ENCODE results near the gene NNT.
A peak's percentile ranks its signal among the peaks of the same experiment; 100 is the strongest.

The NNT gene

DNA sequence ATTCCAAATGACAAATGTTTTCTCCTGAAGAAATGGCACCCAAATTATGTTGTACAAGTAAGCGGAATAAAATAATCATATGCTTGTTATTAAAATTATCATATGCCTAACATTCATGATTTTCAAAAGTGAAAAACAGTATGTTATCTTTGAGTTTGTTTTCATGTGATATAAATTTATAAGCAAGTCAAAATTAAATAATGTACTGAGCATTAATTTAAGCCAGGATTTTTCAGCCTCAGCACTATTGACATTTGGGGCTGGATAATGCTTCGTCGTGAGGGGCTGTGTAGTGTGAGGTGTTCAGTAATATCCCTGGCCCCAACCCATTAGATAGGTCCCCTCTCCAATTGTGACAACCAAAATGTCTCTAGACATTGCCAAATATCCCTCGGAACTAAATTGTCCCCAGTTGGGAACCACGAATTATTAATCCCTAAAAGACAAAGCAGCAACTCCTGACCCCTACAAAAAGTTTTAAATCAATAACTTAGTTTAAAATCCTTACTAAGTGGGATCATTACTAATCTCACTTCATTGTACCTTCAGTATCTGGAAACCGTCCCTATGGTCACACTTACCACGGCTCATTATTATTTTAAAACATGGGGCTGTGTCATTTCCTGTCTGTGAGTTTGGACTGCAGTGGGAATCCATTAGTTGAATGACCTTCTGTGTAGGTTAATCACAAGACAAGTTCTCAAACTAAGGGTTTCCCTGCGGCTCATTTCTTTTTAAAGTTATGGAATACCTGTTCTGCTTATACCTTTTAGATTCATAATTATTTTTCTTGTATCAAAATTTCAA lies 1.3 kb upstream of the NNT start:
- DNase-seq (ENCODE audit: low spot score in 2 of 2) (no peak), ATAC-seq (ENCODE audit: low read depth) (no peak)
- H3K27ac Mint-ChIP-seq, result peak overlapping the region; percentile 87

DNA sequence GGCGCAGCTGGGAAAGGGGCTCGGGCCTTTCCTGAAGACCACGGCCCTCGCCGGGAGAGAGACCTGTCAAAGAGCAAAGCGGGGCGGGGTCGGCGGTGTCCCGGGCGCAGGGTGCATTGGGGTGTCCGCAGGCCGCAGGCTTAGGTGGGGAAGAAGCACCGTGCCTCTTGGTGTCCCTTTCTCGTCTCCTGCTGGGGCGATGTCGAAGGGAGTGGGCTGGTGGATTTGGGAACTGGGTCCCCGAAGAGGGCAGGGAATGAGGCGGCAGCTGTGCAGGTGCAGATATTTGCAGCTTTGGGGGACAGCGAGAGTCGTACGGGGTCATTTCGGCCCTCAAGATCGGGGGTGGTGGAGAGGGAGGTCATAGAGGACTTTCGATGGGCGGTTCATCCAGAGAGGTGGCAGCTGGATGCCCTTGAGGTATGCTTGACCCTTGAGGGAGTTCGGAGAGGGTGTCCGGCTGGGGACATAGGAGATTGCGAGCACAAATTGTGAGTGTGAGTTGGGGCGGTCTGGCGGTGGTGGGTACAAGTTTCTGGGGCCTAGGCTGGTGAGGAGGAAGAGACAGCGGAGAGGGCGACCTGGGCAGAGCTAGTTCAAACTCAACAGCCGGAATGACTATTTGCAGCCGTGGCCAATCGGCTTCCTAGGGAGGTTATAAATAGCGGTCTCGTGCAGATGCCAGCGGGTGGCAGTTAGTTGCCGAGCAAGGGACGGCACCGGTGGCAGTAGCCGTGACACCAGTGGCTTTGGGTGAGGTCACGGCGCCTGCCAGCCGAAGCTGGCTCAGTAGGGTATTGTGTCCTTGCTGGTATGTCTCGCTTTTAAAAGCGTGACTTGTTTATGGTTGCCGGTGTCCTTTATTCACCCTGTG lies 601 bp downstream of the NNT start:
- Mint-ChIP-seq H3K27ac (peak overlapping the region; percentile 87), H3K36me3 (peaks cover 14% of the 10 kb centered on the region), H3K9me3 (no peaks in the 10 kb centered on the region), H3K4me3 (peak overlapping the region; percentile 84), H3K27me3 (no peaks in the 10 kb centered on the region), H3K4me1 (peaks cover 27% of the 10 kb centered on the region)
- peak; percentile 74 for ATAC-seq (ENCODE audit: low read depth)
- DNase-seq (ENCODE audit: low spot score in 2 of 2), result peak; percentile 54 to 68

More for the DNA sequence above, 1.3 kb upstream of the NNT start:
- Mint-ChIP-seq H3K36me3 (peaks cover 12% of the 10 kb centered on the region), H3K4me1 (peaks cover 25% of the 10 kb centered on the region), H3K4me3 (peak overlapping the region; percentile 84), H3K27me3 (no peaks in the 10 kb centered on the region), H3K9me3 (no peaks in the 10 kb centered on the region)

DNA sequence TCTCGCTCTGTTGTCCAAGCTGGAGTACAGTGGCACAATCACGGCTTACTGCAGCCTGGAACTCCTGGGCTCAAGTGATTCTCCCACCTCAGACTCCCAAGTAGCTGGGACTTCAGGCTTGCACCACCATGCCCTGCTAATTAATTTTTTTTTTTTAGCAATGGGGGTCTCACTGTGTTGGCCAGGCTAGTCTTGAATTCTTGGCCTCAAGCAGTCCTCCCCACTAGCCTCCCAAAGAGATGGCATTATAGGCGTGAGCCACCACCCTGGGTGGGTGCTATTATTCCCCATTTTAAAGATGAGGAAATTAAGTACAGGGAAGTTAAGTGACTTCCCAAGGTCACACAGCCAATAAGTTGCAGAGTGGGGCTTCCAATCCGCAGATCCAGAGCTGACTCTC lies 1.7 kb downstream of the NNT start:
- Mint-ChIP-seq H3K9me3 (no peaks in the 10 kb centered on the region), H3K36me3 (peaks cover 18% of the 10 kb centered on the region), H3K4me3 (no peak overlapping the region), H3K27ac (peak overlapping the region; percentile 87), H3K4me1 (peaks cover 30% of the 10 kb centered on the region), H3K27me3 (no peaks in the 10 kb centered on the region)
- DNase-seq (ENCODE audit: low spot score in 2 of 2) (no peak), ATAC-seq (ENCODE audit: low read depth) (no peak)

DNA sequence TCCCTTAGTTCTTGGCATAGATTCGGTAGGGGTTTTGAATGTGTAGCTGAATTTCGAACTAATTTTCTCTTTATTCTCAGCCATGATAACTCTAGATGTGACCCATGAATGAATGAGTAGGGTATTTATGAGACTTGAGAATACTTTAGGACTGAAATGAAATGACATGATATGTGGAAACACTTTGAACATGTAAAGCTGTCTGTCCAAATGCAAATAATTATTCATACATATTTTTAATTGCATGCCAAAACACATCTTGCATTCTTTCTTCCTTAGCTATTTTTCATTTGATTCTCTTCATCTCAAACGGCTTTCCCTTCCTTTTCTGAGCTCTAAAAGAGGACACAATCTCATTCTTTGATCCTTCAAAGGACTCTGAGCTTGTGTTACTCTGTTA lies 3.4 kb downstream of the NNT start:
- DNase-seq (ENCODE audit: low spot score in 2 of 2) (no peak), ATAC-seq (ENCODE audit: low read depth) (no peak)
- Mint-ChIP-seq H3K27me3 (no peaks in the 10 kb centered on the region), H3K9me3 (no peaks in the 10 kb centered on the region), H3K4me3 (no peak overlapping the region), H3K36me3 (peaks cover 28% of the 10 kb centered on the region), H3K4me1 (peaks cover 32% of the 10 kb centered on the region), H3K27ac (no peak overlapping the region)

DNA sequence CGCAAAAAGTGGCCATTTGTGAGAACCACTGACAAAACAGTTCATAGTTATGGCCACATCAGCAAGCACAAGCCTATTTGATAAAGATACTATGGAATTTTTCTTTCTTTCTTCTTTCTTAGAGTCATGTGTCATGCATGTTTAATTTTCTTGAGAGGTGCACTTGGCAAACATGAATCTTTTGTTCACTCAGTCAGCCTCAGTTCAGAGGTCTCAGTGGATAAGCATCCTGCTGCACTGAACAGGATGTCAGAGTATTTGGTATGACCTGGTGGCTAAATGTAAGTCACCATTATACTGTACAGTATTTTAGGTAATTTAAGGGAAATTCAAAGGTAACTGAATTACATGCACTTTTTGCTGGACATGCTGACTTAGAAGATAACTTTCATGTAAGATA lies 5.4 kb downstream of the NNT start:
- no peaks in the 10 kb centered on the region for H3K9me3 Mint-ChIP-seq
- no peak for ATAC-seq (ENCODE audit: low read depth)
- peaks cover 27% of the 10 kb centered on the region for H3K4me1 Mint-ChIP-seq
- peaks cover 36% of the 10 kb centered on the region for H3K36me3 Mint-ChIP-seq
- no peaks in the 10 kb centered on the region for H3K27me3 Mint-ChIP-seq
- H3K27ac Mint-ChIP-seq, result no peak overlapping the region
- H3K4me3 Mint-ChIP-seq, result no peak overlapping the region
- DNase-seq (ENCODE audit: low spot score in 2 of 2), result no peak

DNA sequence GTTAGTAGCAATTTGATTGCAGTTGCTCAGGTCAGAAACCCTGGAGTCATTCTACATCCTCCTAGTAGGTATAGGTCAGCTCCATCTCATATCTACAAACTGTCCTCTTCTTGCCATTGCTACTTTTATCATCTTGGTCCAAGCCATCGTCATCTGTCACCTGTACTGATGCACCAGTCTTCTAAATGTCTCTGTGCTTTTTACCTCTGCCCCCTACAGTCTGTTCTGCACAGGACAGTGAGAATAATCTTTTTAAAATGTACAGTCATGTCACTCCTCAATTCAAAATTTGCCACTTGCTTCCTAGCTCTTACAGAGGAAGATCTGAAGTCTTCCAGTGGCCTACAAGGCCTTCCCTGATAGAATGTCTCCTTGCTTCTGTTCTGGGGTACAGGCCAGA lies 6.8 kb downstream of the NNT start:
- Mint-ChIP-seq H3K4me1 (peaks cover 17% of the 10 kb centered on the region), H3K36me3 (peaks cover 36% of the 10 kb centered on the region), H3K9me3 (no peaks in the 10 kb centered on the region), H3K27ac (no peak overlapping the region), H3K27me3 (no peaks in the 10 kb centered on the region), H3K4me3 (no peak overlapping the region)
- DNase-seq (ENCODE audit: low spot score in 2 of 2) (no peak), ATAC-seq (ENCODE audit: low read depth) (peak; percentile 53)

DNA sequence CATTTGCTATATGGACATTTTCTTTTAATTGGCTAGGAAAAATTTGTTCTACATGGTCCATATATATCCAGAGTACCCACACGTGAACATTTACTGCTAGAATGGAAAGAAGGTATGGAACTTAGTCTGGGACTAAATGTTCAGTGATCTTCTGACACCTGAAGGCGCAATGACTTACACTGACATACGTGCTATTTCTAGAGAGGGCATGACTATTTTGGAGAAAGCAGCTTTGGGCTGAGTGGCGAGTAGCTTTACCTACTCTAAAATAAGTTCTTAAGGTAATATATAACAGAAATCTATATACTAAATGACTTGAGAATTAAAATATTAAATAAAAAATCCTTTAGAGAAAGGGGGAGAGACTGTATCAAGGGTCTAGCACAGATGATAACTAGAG lies 10.4 kb downstream of the NNT start:
- Mint-ChIP-seq H3K36me3 (peaks cover 26% of the 10 kb centered on the region), H3K4me1 (peaks cover 9% of the 10 kb centered on the region), H3K9me3 (no peaks in the 10 kb centered on the region), H3K4me3 (no peak overlapping the region), H3K27me3 (no peaks in the 10 kb centered on the region), H3K27ac (no peak overlapping the region)
- DNase-seq (ENCODE audit: low spot score in 2 of 2), result no peak
- no peak for ATAC-seq (ENCODE audit: low read depth)

DNA sequence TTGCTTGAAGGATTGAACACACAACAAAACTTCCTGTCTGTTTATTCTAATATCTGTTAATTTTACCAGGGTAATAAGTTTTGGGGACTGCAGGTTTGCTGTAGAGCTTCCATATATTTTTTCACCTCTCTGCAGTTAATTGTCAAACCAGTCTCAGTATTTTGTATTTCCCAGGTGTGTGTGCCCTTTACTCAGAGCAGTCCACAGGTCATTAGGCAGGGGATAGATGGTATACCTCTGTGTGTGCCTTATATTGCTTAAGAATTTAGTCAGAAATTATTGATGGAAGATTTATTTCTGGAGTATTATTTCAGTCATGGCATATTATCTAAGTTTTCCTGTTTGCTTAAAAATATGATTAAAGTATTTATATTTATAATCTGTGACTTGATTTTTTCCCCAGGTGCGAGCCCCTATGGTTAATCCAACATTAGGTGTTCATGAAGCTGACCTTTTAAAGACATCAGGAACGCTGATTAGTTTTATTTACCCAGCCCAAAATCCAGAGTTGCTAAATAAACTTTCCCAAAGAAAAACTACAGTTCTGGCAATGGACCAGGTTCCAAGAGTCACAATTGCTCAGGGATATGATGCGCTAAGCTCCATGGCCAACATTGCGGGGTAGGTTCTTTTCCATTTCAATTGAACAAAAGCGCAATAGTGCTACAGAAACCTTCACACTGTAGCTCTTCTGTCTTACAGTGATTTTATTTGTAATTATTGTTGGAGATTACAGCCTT lies 12.6 kb downstream of the NNT start:
- peaks cover 17% of the 10 kb centered on the region for H3K36me3 Mint-ChIP-seq
- no peaks in the 10 kb centered on the region for H3K27me3 Mint-ChIP-seq
- H3K27ac Mint-ChIP-seq, result no peak overlapping the region
- no peaks in the 10 kb centered on the region for H3K9me3 Mint-ChIP-seq
- DNase-seq (ENCODE audit: low spot score in 2 of 2), result no peak
- ATAC-seq (ENCODE audit: low read depth), result no peak
- no peak overlapping the region for H3K4me3 Mint-ChIP-seq
- H3K4me1 Mint-ChIP-seq, result peaks cover 2% of the 10 kb centered on the region

DNA sequence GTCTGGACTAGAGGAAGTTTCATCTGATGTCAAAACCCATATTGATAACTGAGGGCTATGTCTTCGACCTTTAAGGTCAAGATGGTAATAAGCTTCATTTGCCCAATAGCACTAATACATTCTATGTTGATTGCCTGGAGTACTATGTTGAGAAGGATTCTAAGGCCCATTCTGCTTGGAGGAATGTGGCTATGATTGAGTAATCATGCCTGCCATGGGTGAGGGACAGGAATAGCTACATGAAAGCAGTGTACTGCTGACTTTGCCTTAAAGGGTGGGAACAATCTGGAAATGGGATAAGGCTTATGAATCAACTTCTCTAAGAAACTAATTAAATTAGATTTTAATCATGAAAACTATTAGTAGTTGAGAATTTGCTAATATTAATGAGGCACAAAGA lies 13.6 kb downstream of the NNT start:
- no peak for DNase-seq (ENCODE audit: low spot score in 2 of 2)
- Mint-ChIP-seq H3K4me1 (no peaks in the 10 kb centered on the region), H3K4me3 (no peak overlapping the region), H3K36me3 (peaks cover 15% of the 10 kb centered on the region), H3K27me3 (no peaks in the 10 kb centered on the region), H3K27ac (no peak overlapping the region), H3K9me3 (no peaks in the 10 kb centered on the region)
- ATAC-seq (ENCODE audit: low read depth), result no peak

DNA sequence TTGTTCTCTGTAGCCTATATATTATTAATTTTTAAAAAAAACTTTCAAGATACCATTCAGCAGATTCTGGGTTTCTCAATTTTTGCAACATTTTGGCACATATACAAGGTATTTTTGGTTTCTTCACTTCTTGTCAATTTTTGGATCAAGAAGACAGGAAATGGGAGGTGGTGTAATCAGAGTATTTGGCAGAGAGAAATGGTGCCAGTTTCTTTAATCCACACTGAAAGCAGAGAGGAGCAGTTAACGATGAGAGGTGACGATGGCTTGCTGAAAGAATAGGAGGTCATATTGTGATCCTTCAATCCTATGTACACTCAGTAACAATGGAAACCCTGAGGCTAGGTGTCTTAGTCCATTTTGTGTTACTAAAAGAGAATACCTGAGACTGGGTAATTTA lies 16.4 kb downstream of the NNT start:
- DNase-seq (ENCODE audit: low spot score in 2 of 2) (no peak), ATAC-seq (ENCODE audit: low read depth) (no peak)
- Mint-ChIP-seq H3K9me3 (no peaks in the 10 kb centered on the region), H3K27ac (no peak overlapping the region), H3K27me3 (no peaks in the 10 kb centered on the region), H3K4me3 (no peak overlapping the region), H3K36me3 (peaks cover 17% of the 10 kb centered on the region), H3K4me1 (peaks cover 7% of the 10 kb centered on the region)

DNA sequence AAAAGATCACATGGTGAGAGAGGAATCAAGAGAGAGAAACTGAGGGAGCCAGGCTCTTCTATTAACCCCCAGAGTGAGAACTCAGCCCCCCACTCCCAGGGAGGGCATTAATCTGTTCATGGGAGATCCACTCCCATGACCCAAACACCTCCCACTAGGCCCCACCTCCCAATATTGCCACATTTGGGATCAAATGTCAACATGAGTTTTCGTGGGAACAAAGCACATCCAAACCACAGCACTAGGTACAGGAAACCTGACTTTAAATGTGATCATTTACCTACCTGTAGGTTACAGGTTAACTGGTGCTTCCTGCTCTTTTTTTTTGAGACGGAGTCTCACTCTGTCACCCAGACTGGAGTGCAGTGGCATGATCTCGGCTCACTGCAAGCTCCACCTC lies 16.9 kb downstream of the NNT start:
- DNase-seq (ENCODE audit: low spot score in 2 of 2), result no peak
- Mint-ChIP-seq H3K27me3 (no peaks in the 10 kb centered on the region), H3K36me3 (peaks cover 17% of the 10 kb centered on the region), H3K4me3 (no peak overlapping the region), H3K9me3 (no peaks in the 10 kb centered on the region), H3K4me1 (peaks cover 7% of the 10 kb centered on the region), H3K27ac (no peak overlapping the region)
- ATAC-seq (ENCODE audit: low read depth), result no peak

DNA sequence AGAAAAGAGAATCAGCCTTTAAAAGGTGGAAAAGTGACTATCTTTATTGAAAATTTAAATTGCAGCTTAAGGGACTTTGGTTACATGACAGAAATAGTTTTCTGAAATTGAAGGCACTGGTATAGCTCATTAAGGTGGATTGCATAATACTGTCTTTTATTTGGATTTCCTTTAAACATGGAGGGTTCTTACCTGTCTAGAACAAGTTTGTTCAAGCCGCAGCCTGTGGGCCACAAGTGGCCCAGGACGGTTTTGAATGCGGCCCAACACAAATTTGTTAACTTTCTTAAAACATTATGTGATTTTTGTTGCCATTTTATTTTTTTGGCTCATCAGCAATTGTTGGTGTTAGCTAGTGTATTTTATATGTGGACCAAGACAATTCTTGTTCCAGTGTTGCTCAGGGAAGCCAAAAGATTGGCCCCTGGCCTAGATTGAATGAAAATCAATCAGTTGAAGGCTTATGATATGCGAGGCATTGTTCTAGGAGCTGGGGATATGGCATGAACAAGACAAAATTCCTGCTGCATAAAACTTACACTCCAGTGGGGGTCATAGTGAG lies 18.0 kb downstream of the NNT start:
- H3K27ac Mint-ChIP-seq, result no peak overlapping the region
- H3K27me3 Mint-ChIP-seq, result no peaks in the 10 kb centered on the region
- ATAC-seq (ENCODE audit: low read depth) (no peak), DNase-seq (ENCODE audit: low spot score in 2 of 2) (no peak)
- H3K4me1 Mint-ChIP-seq, result peaks cover 7% of the 10 kb centered on the region
- H3K36me3 Mint-ChIP-seq, result peaks cover 17% of the 10 kb centered on the region
- no peaks in the 10 kb centered on the region for H3K9me3 Mint-ChIP-seq
- H3K4me3 Mint-ChIP-seq, result no peak overlapping the region

DNA sequence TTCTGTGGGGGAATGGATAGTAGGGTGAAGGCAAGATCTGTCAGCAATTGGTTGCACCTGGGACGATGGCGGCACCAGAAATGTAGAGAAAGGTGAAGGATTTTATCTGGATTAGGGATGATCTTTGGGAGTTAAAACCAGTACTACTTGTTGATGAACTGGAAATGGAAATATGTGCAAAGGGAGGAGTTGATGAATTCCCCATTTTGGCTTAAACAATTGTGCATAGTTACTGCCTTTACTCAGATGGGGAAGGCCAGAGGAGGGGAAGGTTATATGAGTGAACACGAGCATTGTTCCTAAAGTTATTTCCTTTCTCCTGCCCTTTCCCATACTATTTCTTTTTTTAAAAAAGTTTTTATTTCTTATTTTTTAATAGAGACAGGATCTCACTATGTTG lies 19.1 kb downstream of the NNT start:
- Mint-ChIP-seq H3K4me3 (no peak overlapping the region), H3K36me3 (peaks cover 15% of the 10 kb centered on the region), H3K4me1 (peaks cover 7% of the 10 kb centered on the region), H3K9me3 (no peaks in the 10 kb centered on the region), H3K27ac (peak overlapping the region; percentile 24), H3K27me3 (no peaks in the 10 kb centered on the region)
- DNase-seq (ENCODE audit: low spot score in 2 of 2), result no peak
- ATAC-seq (ENCODE audit: low read depth), result no peak
